NCI-H2029 (cell line): ENCODE results near the gene MFSD1.

ENCODE experiments used
- DNase-seq: peaks from one replicate; lab custom pipeline; 2025; lab: John Stamatoyannopoulos, UW

The MFSD1 gene

GRCh38 chr3:158801696-158802408, at the start of gene MFSD1:
Gene MFSD1, plus strand, starts transcription at chr3:158802054. Its CDS starts 99 bp downstream, at chr3:158802153.
- DNase-seq = peak; percentile 85

GRCh38 chr3:158753854-158754253, 48.0 kb upstream of the MFSD1 start:
- DNase-seq = no peak

- no peak for DNase-seq
Observed at GRCh38 chr3:158755421-158755820, 46.4 kb upstream of the MFSD1 start.

- no peak for DNase-seq
Observed at GRCh38 chr3:158761350-158761749, 40.5 kb upstream of the MFSD1 start.

GRCh38 chr3:158762701-158763100, 39.2 kb upstream of the MFSD1 start:
- DNase-seq = no peak

GRCh38 chr3:158763421-158763820, 38.4 kb upstream of the MFSD1 start:
- DNase-seq = no peak

- peak; percentile 71 for DNase-seq
Observed at GRCh38 chr3:158765518-158766205, 36.2 kb upstream of the MFSD1 start.

GRCh38 chr3:158766364-158766763, 35.5 kb upstream of the MFSD1 start:
- DNase-seq = no peak

GRCh38 chr3:158768361-158768787, 33.5 kb upstream of the MFSD1 start:
- DNase-seq = no peak

- no peak for DNase-seq
Observed at GRCh38 chr3:158768881-158769543, 32.8 kb upstream of the MFSD1 start.

- no peak for DNase-seq
Observed at GRCh38 chr3:158769549-158769948, 32.3 kb upstream of the MFSD1 start.

GRCh38 chr3:158769952-158770740, 31.7 kb upstream of the MFSD1 start:
- no peak for DNase-seq

GRCh38 chr3:158770741-158771350, 31.0 kb upstream of the MFSD1 start:
- no peak for DNase-seq

GRCh38 chr3:158771577-158771976, 30.3 kb upstream of the MFSD1 start:
- no peak for DNase-seq

- no peak for DNase-seq
Observed at GRCh38 chr3:158771982-158772381, 29.9 kb upstream of the MFSD1 start.

- DNase-seq = no peak
Observed at GRCh38 chr3:158773166-158773565, 28.7 kb upstream of the MFSD1 start.

GRCh38 chr3:158773845-158774830, 27.7 kb upstream of the MFSD1 start:
- no peak for DNase-seq

GRCh38 chr3:158774965-158775364, 26.9 kb upstream of the MFSD1 start:
- DNase-seq = no peak

- DNase-seq = no peak
Observed at GRCh38 chr3:158775426-158776410, 26.1 kb upstream of the MFSD1 start.
